Astrocyte of the cerebellum (primary cell): ENCODE measurements around the gene ZNF579.

Experiments
- DNase-seq: peaks from one replicate; pipeline ENCODE4 v3.0.0-alpha.2; 2011; ENCODE audit warnings: low read depth
- H3K4me3 ChIP-seq: 2 replicates; pipeline ENCODE4 v1.5.1; 2011; ENCODE audit warnings: mild to moderate bottlenecking, low read depth, low read length, moderate library complexity
- CTCF ChIP-seq: IDR thresholded peaks from 2 replicates; pipeline ENCODE4 v1.5.1; 2012; ENCODE audit warnings: low read length, low read depth, moderate library complexity, mild to moderate bottlenecking; ENCODE audit errors: missing control alignments
- in situ Hi-C: cut with HindIII; loops from 2 replicates; pipeline ENCODE4 v1.10.0; 2017; ENCODE audit warnings: low sequenced_read_pairs

The ZNF579 gene

GRCh38 chr19:55597501-55597921 lies 16.9 kb upstream of the ZNF579 start:
- in situ Hi-C loops = no loop called here
- no peak for TF ChIP-seq CTCF
- no peak overlapping the region for H3K4me3 ChIP-seq
- DNase-seq = no peak

- no peak for DNase-seq
- in situ Hi-C loops = no loop called here
- no peak for TF ChIP-seq CTCF
- no peak overlapping the region for H3K4me3 ChIP-seq
Measured at GRCh38 chr19:55596304-55596703, 15.7 kb upstream of the ZNF579 start.

GRCh38 chr19:55594996-55595545 lies 14.4 kb upstream of the ZNF579 start:
- no peak for TF ChIP-seq CTCF
- no peak for DNase-seq
- in situ Hi-C loops = no loop called here
- no peak overlapping the region for H3K4me3 ChIP-seq

GRCh38 chr19:55593096-55593772 lies 12.6 kb upstream of the ZNF579 start:
- TF ChIP-seq CTCF = no peak
- in situ Hi-C loops = no loop called here
- H3K4me3 ChIP-seq = no peak overlapping the region
- DNase-seq = no peak

GRCh38 chr19:55592391-55593090 lies 11.9 kb upstream of the ZNF579 start:
- DNase-seq = no peak
- no peak for TF ChIP-seq CTCF
- in situ Hi-C loops = no loop called here
- H3K4me3 ChIP-seq = no peak overlapping the region

GRCh38 chr19:55591555-55591954 lies 10.9 kb upstream of the ZNF579 start:
- in situ Hi-C loops = no loop called here
- TF ChIP-seq CTCF = no peak
- DNase-seq = no peak
- H3K4me3 ChIP-seq = no peak overlapping the region
